Breast epithelium (tissue), 4 donors: Measurements from ENCODE around the gene WDR62. TPM values are rescaled to one million over a fixed set of nuclear protein-coding genes. Genes with fewer than 3 reads are reported as not detected.

Experiments
- DNase-seq, 2 donors: peaks; one replicate each; pipeline ENCODE4 v3.0.0-alpha.2; 2019; ENCODE audit warnings: low spot score in 2 of 2
- H3K27ac ChIP-seq, 2 donors: fragments of 200-600 bp; sonication (generic) in 1 of 2; one replicate each; pipeline ENCODE4 v1.5.1; 2016 to 2019; ENCODE audit warnings: mild to moderate bottlenecking in 1 of 2
- H3K27me3 ChIP-seq, 2 donors: fragments of 200-600 bp; sonication (generic) in 1 of 2; one replicate each; pipeline versions ENCODE4 v1.5.1 to v1.6.0; 2017 to 2019; ENCODE audit warnings: control low read depth in 1 of 2, mild to moderate bottlenecking in 1 of 2
- H3K36me3 ChIP-seq: fragments of 200-600 bp; one replicate; pipeline ENCODE4 v1.5.1; 2019
- H3K4me1 ChIP-seq, 2 donors: fragments of 200-600 bp; sonication (generic); one replicate each; pipeline ENCODE4 v1.5.1; 2016 to 2019; ENCODE audit warnings: control low read depth in 1 of 2
- H3K4me3 ChIP-seq, 3 donors: fragments of 200-600 bp; sonication (generic); 1 replicate in 2 of 3; 2 replicates in 1 of 3; pipeline ENCODE4 v1.5.1; 2016 to 2019; ENCODE audit warnings: mild to moderate bottlenecking in 3 of 3, moderate library complexity in 2 of 3
- H3K9me3 ChIP-seq, 2 donors: fragments of 200-600 bp; sonication (generic) in 1 of 2; one replicate each; pipeline ENCODE4 v1.5.1; 2016 to 2019; ENCODE audit warnings: control low read depth in 1 of 2
- POLR2A ChIP-seq: fragments of 450-650 bp; IDR thresholded peaks from one replicate; pipeline ENCODE4 v1.6.1; 2016; ENCODE audit warnings: antibody characterized with exemption, mild to moderate bottlenecking, moderate library complexity
- POLR2AphosphoS5 ChIP-seq, 3 donors: sonication (generic); formaldehyde crosslinking; IDR thresholded peaks; one replicate each; pipeline ENCODE4 v1.6.1; 2017; ENCODE audit warnings: antibody characterized with exemption in 3 of 3
- intact Hi-C: fragments of 100-400 bp; cut with DNase I; formaldehyde crosslinking; loops from one replicate; pipeline ENCODE4 v1.15.1; 2023; ENCODE audit warnings: low total_unique reads
- total RNA-seq, 3 donors: library from RNA; depleted of rRNA; stranded (reverse); fragments of >200 nt; gene quantifications; one replicate each; pipeline ENCODE4 v1.1.0, GENCODE V29; 2016
- TF ChIP-seq, protein P1 (sequence below), 3 donors: fragments of 450-650 bp; IDR thresholded peaks; one replicate each; pipeline ENCODE4 v1.5.1; 2016 to 2017; ENCODE audit warnings: antibody characterized with exemption in 3 of 3, mild to moderate bottlenecking in 3 of 3, moderate library complexity in 3 of 3

The WDR62 gene
- total RNA-seq, 3 donors from 2014 or later: 0.59 to 0.98 (median 0.80) TPM

DNA sequence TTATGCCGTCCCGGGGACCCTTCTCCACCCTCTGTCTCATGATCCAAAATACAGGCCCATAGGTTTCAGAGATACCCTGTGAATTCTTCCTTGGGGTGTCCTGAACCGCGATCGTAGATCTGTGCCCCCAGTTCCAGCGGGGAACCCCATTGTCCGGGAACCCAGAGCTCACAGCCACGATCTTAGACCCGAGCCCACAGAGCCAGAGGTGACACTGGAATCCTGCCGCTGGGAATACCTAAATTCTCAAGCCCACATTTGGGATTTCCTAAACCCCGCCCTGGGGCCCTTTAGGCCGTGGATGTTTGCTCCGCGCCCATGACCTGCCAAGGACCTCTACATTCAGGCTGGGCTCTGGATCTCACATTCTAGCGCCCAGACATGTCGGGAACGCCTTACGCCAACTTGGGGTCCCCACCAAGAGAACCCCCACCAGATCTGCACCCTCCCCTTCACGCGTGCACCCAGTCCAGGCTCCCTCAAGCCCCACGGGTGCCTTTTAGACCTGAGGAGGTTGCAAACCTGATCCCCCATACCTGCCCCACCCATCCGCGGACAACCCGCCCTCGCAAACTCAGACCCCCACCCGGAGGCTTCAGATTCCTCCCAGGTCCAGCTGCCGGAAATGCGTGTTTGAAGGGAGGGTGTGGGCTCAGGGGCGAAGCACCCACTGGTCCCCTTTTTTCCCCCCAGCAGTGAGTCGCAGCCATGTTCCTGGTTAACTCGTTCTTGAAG is 85.8 kb downstream of the WDR62 start:
- intact Hi-C loops: loop anchor here (5.0 kb wide), 1 partner anchor 873 kb away; the partner anchor contains the start of gene USF2
- DNase-seq: peak in 1 of 2 donors; percentile 44
- TF ChIP-seq POLR2A (no peak), POLR2AphosphoS5 (IDR thresholded peaks at IDR 0.05) (no peak)
- TF ChIP-seq, protein P1, sequence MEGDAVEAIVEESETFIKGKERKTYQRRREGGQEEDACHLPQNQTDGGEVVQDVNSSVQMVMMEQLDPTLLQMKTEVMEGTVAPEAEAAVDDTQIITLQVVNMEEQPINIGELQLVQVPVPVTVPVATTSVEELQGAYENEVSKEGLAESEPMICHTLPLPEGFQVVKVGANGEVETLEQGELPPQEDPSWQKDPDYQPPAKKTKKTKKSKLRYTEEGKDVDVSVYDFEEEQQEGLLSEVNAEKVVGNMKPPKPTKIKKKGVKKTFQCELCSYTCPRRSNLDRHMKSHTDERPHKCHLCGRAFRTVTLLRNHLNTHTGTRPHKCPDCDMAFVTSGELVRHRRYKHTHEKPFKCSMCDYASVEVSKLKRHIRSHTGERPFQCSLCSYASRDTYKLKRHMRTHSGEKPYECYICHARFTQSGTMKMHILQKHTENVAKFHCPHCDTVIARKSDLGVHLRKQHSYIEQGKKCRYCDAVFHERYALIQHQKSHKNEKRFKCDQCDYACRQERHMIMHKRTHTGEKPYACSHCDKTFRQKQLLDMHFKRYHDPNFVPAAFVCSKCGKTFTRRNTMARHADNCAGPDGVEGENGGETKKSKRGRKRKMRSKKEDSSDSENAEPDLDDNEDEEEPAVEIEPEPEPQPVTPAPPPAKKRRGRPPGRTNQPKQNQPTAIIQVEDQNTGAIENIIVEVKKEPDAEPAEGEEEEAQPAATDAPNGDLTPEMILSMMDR (IDR thresholded peaks at IDR 0.05): no peak

DNA sequence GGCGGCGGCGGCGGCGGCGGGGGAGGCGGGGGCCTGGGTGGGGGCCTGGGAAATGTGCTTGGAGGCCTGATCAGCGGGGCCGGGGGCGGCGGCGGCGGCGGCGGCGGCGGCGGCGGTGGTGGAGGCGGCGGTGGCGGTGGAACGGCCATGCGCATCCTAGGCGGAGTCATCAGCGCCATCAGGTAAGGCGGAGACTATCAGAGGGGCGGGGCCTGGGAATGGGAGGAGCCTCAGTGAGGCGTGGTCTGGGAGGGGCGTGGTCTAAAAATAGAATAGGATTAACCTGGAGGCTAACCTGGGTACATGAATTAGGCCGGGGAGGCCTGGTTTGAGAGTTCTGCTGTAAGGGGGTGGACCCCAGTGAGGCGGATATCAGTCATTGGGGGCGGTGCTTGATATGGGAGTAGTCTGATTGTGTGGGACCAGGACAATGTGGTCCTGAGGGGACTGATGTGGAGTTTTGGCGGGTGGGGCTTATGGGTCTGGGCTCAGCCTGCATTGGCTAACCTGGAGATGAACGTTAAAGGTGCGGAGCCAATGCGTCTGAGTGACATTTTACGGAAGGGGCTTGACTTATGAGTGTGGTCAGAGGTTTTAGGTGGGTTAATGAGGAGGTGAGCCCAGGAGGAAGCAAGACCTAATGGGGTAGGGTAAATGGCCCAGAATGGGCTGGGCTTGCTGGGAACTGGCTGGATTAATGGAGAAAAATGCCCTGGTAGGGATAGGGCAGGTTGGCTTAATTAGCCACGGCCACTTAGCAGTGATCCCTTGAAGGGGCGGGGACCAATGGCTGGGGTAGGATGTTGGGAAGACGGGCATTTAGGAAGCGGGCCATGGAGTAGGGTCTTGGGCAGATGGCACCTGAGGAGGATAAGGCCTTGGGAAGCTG is 86.6 kb downstream of the WDR62 start:
- intact Hi-C loops: loop anchor here (5.0 kb wide), 1 partner anchor 874 kb away; the partner anchor contains the start of gene USF2

More for the DNA sequence above, 85.8 kb downstream of the WDR62 start:
- Histone ChIP-seq H3K27me3 (no peaks in the 10 kb centered on the region), H3K4me1 (peaks cover 0 to 4% of the 10 kb centered on the region in 2 donors), H3K9me3 (no peaks in the 10 kb centered on the region), H3K27ac (peak overlapping the region; percentile 97 to 100), H3K4me3 (peak overlapping the region; percentile 87 to 96 (median 89)), H3K36me3 (no peaks in the 10 kb centered on the region)

DNA sequence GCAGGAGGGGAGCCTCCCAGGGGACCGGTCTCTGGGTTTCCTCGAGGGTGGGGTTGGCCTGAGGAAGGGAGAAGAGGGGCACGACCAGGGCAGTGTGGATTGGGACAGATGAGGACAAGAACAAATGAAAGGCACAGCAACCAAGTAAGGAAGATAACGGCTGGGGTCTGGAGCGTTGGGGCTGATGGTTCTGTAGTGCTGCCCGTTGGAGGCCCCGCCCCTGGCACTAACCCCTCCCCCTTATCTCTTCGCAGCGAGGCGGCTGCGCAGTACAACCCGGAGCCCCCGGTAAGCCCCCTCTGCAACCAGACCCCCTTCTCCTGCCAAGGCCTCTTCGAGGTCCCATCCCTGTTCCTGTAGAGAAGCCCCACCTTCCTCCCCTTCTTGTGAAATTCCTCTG is 87.3 kb downstream of the WDR62 start:
- no peaks in the 10 kb centered on the region for H3K9me3 ChIP-seq
- no peak overlapping the region for H3K4me3 ChIP-seq
- no peak for TF ChIP-seq POLR2A
- no peak for TF ChIP-seq POLR2AphosphoS5 (IDR thresholded peaks at IDR 0.05)
- TF ChIP-seq, protein P1 (IDR thresholded peaks at IDR 0.05): no peak
- peaks cover 5% of the 10 kb centered on the region for H3K36me3 ChIP-seq
- intact Hi-C loops: loop anchor here (5.0 kb wide), 1 partner anchor 875 kb away; the partner anchor contains the start of gene USF2
- H3K4me1 ChIP-seq: peaks cover 0 to 4% of the 10 kb centered on the region in 2 donors
- DNase-seq: no peak
- H3K27me3 ChIP-seq: no peaks in the 10 kb centered on the region
- peak overlapping the region; percentile 97 to 100 for H3K27ac ChIP-seq

More for the DNA sequence above, 86.6 kb downstream of the WDR62 start:
- Histone ChIP-seq H3K27me3 (no peaks in the 10 kb centered on the region), H3K4me1 (peaks cover 0 to 4% of the 10 kb centered on the region in 2 donors), H3K36me3 (peaks cover 5% of the 10 kb centered on the region), H3K9me3 (no peaks in the 10 kb centered on the region), H3K27ac (peak overlapping the region; percentile 97 to 100), H3K4me3 (peak overlapping the region; percentile 87 to 96 (median 89))
- DNase-seq: peak; percentile 83 to 89
- no peak for TF ChIP-seq POLR2A
- peak in 1 of 3 donors; percentile 55 for TF ChIP-seq POLR2AphosphoS5 (IDR thresholded peaks at IDR 0.05)

DNA sequence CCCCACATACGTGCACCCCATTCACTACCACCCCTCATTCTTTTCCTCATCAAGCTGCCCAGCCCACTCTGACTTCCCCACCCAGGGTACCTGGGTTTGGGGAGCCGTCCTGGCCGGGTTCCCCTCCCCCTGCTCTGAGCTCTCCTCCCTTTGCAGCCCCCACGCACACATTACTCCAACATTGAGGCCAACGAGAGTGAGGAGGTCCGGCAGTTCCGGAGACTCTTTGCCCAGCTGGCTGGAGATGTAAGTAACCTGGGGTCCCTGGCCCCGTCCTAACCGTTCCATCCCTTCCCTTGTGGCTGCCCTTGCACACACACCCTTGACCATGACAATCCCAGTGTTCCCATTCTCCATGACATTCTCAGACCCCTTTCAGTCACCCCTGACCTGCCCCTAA is 87.8 kb downstream of the WDR62 start:
- Histone ChIP-seq H3K9me3 (no peaks in the 10 kb centered on the region), H3K27ac (no peak overlapping the region), H3K27me3 (no peaks in the 10 kb centered on the region), H3K36me3 (peaks cover 5% of the 10 kb centered on the region), H3K4me1 (peaks cover 0 to 4% of the 10 kb centered on the region in 2 donors), H3K4me3 (no peak overlapping the region)
- intact Hi-C loops: loop anchor here (5.0 kb wide), 1 partner anchor 875 kb away; the partner anchor contains the start of gene USF2
- TF ChIP-seq, protein P1 (IDR thresholded peaks at IDR 0.05): no peak
- TF ChIP-seq POLR2A (no peak), POLR2AphosphoS5 (IDR thresholded peaks at IDR 0.05) (no peak)
- no peak for DNase-seq

DNA sequence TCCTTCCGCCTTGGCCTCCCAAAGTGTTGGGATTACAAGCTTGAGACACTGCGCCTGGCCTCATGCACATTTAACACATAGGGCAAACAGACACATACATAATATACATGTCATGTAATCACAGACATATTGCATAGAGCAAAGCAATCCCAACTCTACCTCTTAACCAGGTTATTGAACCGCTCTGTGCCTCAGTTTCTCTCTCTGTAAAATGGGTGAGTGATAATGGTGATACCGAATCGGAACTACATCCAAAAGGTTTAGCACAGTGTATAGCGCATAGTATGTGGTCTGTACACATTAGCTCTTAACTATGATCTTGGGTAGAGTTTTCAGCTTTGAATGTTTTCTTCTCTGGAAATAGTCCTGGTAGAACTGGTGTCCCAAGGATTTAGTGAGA is 89.9 kb downstream of the WDR62 start:
- H3K27me3 ChIP-seq: no peaks in the 10 kb centered on the region
- intact Hi-C loops: loop anchor here (5.0 kb wide), 1 partner anchor 877 kb away; the partner anchor contains the start of gene USF2

More for the DNA sequence above, 89.9 kb downstream of the WDR62 start:
- TF ChIP-seq POLR2AphosphoS5 (IDR thresholded peaks at IDR 0.05): no peak
- TF ChIP-seq, protein P1 (IDR thresholded peaks at IDR 0.05): no peak
- TF ChIP-seq POLR2A: no peak
- Histone ChIP-seq H3K27ac (no peak overlapping the region), H3K36me3 (peaks cover 5% of the 10 kb centered on the region), H3K4me1 (peaks cover 0 to 4% of the 10 kb centered on the region in 2 donors), H3K9me3 (no peaks in the 10 kb centered on the region), H3K4me3 (no peak overlapping the region)
- DNase-seq: no peak
